HepG2 (cell line): Measurements from ENCODE around the gene RPS19BP1. TPM values are rescaled to one million over a fixed set of nuclear protein-coding genes. Genes with fewer than 3 reads are reported as not detected.

Experiments used
- ATAD3A ChIP-seq: sonication (generic); formaldehyde crosslinking; IDR thresholded peaks from 2 replicates; pipeline ENCODE4 v1.4.0; 2020; ENCODE audit warnings: missing genetic modification reagents
- FIP1L1 ChIP-seq: fragments of 200-400 bp; formaldehyde crosslinking; IDR thresholded peaks from 2 replicates; pipeline ENCODE4 v1.6.1; 2018; ENCODE audit warnings: low read depth, mild to moderate bottlenecking, low read length, moderate library complexity, borderline replicate concordance; ENCODE audit not compliant: insufficient read depth
- FOXJ3 ChIP-seq: sonication (generic); formaldehyde crosslinking; IDR thresholded peaks from 2 replicates; pipeline ENCODE4 v1.4.0; 2020; ENCODE audit warnings: missing genetic modification reagents, mild to moderate bottlenecking, borderline replicate concordance
- FOXM1 ChIP-seq: sonication (generic); formaldehyde crosslinking; IDR thresholded peaks from 2 replicates; pipeline ENCODE4 v1.5.0; 2020; ENCODE audit warnings: missing genetic modification reagents
- IKZF1 ChIP-seq: fragments of 450-650 bp; IDR thresholded peaks from 2 replicates; pipeline ENCODE4 v1.7.1; 2016
- KLF16 ChIP-seq, 2 experiments: sonication (generic) in 1 of 2; formaldehyde crosslinking in 1 of 2; IDR thresholded peaks; 2 replicates each; pipeline versions ENCODE4 v1.6.1 to v1.8.0; 2016 to 2023; ENCODE audit warnings: missing genetic modification reagents in 2 of 2, missing compliant biosample characterization in 1 of 2
- NR2F6 ChIP-seq, 2 experiments: IDR thresholded peaks; 2 replicates each; pipeline ENCODE4 v1.6.1; 2016; ENCODE audit warnings: antibody characterized with exemption in 1 of 2, mild to moderate bottlenecking in 1 of 2
- ONECUT2 ChIP-seq: sonication (generic); formaldehyde crosslinking; IDR thresholded peaks from 2 replicates; pipeline ENCODE4 v1.4.0; 2020; ENCODE audit warnings: missing genetic modification reagents
- PBX3 ChIP-seq: sonication (generic); formaldehyde crosslinking; IDR thresholded peaks from 2 replicates; pipeline ENCODE4 v1.8.1; 2023; ENCODE audit warnings: missing genetic modification reagents, inconsistent platforms, borderline replicate concordance
- SETDB1 ChIP-seq: sonication (generic); formaldehyde crosslinking; IDR thresholded peaks from 2 replicates; pipeline ENCODE4 v1.5.1; 2020; ENCODE audit warnings: missing genetic modification reagents, mild to moderate bottlenecking, borderline replicate concordance
- SNAPC2 ChIP-seq: sonication (generic); formaldehyde crosslinking; IDR thresholded peaks from 2 replicates; pipeline ENCODE4 v1.8.1; 2022; ENCODE audit warnings: mild to moderate bottlenecking, missing genetic modification reagents
- ZFP36L2 ChIP-seq: sonication (generic); formaldehyde crosslinking; IDR thresholded peaks from 2 replicates; pipeline ENCODE4 v1.4.0; 2020; ENCODE audit warnings: missing genetic modification reagents
- ZFP91 ChIP-seq: sonication (generic); formaldehyde crosslinking; IDR thresholded peaks from 2 replicates; pipeline ENCODE4 v1.9.0; 2022; ENCODE audit warnings: missing genetic modification reagents, mild to moderate bottlenecking, borderline replicate concordance
- ZNF460 ChIP-seq: sonication (generic); formaldehyde crosslinking; IDR thresholded peaks from 2 replicates; pipeline ENCODE4 v1.5.1; 2020; ENCODE audit warnings: missing genetic modification reagents, mild to moderate bottlenecking, borderline replicate concordance
- ZNF503 ChIP-seq: sonication (generic); formaldehyde crosslinking; IDR thresholded peaks from 2 replicates; pipeline ENCODE4 v1.4.0; 2020; ENCODE audit warnings: missing genetic modification reagents
- ZNF605 ChIP-seq: sonication (generic); formaldehyde crosslinking; IDR thresholded peaks from 2 replicates; pipeline ENCODE4 v1.8.0; 2022; ENCODE audit warnings: mild to moderate bottlenecking, missing genetic modification reagents
- ZNF772 ChIP-seq: sonication (generic); formaldehyde crosslinking; IDR thresholded peaks from 2 replicates; pipeline ENCODE4 v1.5.0; 2020; ENCODE audit warnings: mild to moderate bottlenecking, missing genetic modification reagents
- ZNF782 ChIP-seq: sonication (generic); formaldehyde crosslinking; IDR thresholded peaks from 2 replicates; pipeline ENCODE4 v1.4.0; 2020; ENCODE audit warnings: missing genetic modification reagents, mild to moderate bottlenecking, borderline replicate concordance
- polyA plus RNA-seq, 8 experiments: library from polyadenylated mRNA; depleted of rRNA in 3 of 8; stranded (reverse) in 7 of 8; unstranded in 1 of 8; fragments of >200 nt; fragmentation: Illumina TruSeq in 4 of 8; extraction: Trizol in 4 of 8; gene quantifications; 2 replicates each; pipeline versions ENCODE4 v1.2.1 to v1.2.3, GENCODE V29; 2011 to 2016; ENCODE audit warnings: low read depth in 4 of 8, missing spikeins in 1 of 8, mixed read lengths in 1 of 8; ENCODE audit not compliant: insufficient read depth in 1 of 8
- total RNA-seq, 5 experiments: library from RNA; depleted of rRNA; stranded (reverse); fragments of >200 nt; fragmentation: Illumina TruSeq; extraction: Trizol; gene quantifications; 2 replicates each; pipeline ENCODE4 v1.2.3, GENCODE V29; 2016; ENCODE audit warnings: low read depth in 1 of 5
- TF ChIP-seq, protein P1 (sequence below): sonication (generic); formaldehyde crosslinking; IDR thresholded peaks from 2 replicates; pipeline ENCODE4 v1.4.0; 2020; ENCODE audit warnings: mild to moderate bottlenecking, missing genetic modification reagents
- TF ChIP-seq, protein P2 (sequence below): IDR thresholded peaks from 2 replicates; pipeline ENCODE4 v1.6.1; 2016; ENCODE audit warnings: missing compliant biosample characterization, missing genetic modification reagents, borderline replicate concordance
- TF ChIP-seq, protein P3 (sequence below): IDR thresholded peaks from 2 replicates; pipeline ENCODE4 v1.6.1; 2018; ENCODE audit warnings: missing genetic modification reagents, mild to moderate bottlenecking, missing compliant biosample characterization

Gene RPS19BP1
- total and polyA plus RNA-seq, 2 of the 13 experiments (the other 11 are each of a cell fraction or from before 2014, with no cell fraction given) = 44.3 to 81.3 TPM

DNA sequence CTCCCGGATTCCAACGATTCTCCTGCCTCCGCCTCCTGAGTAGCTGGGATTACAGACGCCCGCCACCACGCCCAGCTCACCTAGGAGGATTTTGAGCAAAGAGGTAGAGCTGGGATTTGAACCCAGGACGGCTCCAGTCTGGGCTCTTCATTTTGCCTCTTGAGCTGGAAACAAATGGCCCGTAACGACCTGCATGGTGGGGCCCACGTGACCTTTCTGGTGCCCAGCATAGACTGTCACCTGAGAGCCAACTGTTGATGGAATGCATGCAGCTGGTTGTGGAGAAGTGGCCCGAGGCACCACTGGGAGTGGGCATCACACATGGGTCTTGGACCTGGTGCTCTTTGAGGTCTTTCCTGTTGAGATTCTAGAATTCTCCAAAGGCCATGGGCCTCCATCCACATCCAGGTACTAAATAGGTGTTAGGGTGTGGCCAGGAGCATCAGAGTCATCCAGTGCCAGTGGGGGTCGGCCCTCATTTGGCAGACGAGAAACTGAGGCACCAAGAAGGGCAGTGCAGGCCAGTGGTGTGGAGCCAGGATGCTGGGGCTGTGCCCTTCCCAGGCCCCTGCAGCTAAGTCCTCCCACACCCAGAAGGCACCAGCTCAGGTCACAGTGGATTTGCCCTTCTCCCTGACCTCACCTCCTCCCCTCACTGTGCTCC is 8.3 kb downstream of the RPS19BP1 start (continued):
- TF ChIP-seq SETDB1 (CRISPR knock-in tag) (no peak), ZNF605 (CRISPR knock-in tag) (0 out of 2 replicates have a peak, but pooled peaks have one; percentile 25), FOXJ3 (CRISPR knock-in tag) (no peak), PBX3 (CRISPR knock-in tag) (no peak), ZNF772 (CRISPR knock-in tag) (no peak), ZNF503 (CRISPR knock-in tag) (no peak), FOXM1 (CRISPR knock-in tag) (no peak), ZFP91 (CRISPR knock-in tag) (0 out of 2 replicates have a peak, but pooled peaks have one; percentile 13), IKZF1 (no peak), ATAD3A (CRISPR knock-in tag) (no peak), FIP1L1 (no peak), ZFP36L2 (CRISPR knock-in tag) (no peak), ZNF460 (CRISPR knock-in tag) (no peak), KLF16 (CRISPR knock-in tag; IDR thresholded peaks at IDR 0.05) (no peak), SNAPC2 (CRISPR knock-in tag) (no peak), ONECUT2 (no peak), NR2F6 (IDR thresholded peaks at IDR 0.05) (no peak), NR2F6 (CRISPR knock-in tag; IDR thresholded peaks at IDR 0.05) (0 out of 2 replicates have a peak, but pooled peaks have one; percentile 37), ZNF782 (CRISPR knock-in tag) (no peak)
- TF ChIP-seq, protein P1, sequence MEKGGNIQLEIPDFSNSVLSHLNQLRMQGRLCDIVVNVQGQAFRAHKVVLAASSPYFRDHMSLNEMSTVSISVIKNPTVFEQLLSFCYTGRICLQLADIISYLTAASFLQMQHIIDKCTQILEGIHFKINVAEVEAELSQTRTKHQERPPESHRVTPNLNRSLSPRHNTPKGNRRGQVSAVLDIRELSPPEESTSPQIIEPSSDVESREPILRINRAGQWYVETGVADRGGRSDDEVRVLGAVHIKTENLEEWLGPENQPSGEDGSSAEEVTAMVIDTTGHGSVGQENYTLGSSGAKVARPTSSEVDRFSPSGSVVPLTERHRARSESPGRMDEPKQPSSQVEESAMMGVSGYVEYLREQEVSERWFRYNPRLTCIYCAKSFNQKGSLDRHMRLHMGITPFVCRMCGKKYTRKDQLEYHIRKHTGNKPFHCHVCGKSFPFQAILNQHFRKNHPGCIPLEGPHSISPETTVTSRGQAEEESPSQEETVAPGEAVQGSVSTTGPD (CRISPR knock-in tag) = no peak
- TF ChIP-seq, protein P2, sequence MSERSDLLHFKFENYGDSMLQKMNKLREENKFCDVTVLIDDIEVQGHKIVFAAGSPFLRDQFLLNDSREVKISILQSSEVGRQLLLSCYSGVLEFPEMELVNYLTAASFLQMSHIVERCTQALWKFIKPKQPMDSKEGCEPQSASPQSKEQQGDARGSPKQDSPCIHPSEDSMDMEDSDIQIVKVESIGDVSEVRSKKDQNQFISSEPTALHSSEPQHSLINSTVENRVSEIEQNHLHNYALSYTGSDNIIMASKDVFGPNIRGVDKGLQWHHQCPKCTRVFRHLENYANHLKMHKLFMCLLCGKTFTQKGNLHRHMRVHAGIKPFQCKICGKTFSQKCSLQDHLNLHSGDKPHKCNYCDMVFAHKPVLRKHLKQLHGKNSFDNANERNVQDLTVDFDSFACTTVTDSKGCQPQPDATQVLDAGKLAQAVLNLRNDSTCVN (CRISPR knock-in tag) = 0 out of 2 replicates have a peak, but pooled peaks have one; percentile 3
- TF ChIP-seq, protein P3, sequence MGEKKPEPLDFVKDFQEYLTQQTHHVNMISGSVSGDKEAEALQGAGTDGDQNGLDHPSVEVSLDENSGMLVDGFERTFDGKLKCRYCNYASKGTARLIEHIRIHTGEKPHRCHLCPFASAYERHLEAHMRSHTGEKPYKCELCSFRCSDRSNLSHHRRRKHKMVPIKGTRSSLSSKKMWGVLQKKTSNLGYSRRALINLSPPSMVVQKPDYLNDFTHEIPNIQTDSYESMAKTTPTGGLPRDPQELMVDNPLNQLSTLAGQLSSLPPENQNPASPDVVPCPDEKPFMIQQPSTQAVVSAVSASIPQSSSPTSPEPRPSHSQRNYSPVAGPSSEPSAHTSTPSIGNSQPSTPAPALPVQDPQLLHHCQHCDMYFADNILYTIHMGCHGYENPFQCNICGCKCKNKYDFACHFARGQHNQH (CRISPR knock-in tag) = no peak
